Right lobe of liver (tissue), 4 donors: ENCODE data around the gene RAB3GAP1.

Experiments
- CTCF ChIP-seq, 4 donors: fragments of 200-600 bp in 3 of 4; fragments of 450-650 bp in 1 of 4; IDR thresholded peaks; one replicate each; pipeline versions ENCODE4 v1.5.1 to v1.8.0; 2016 to 2022; ENCODE audit warnings: antibody characterized with exemption in 4 of 4, mild to moderate bottlenecking in 2 of 4
- POLR2A ChIP-seq: fragments of 450-650 bp; IDR thresholded peaks from one replicate; pipeline ENCODE4 v1.6.1; 2017; ENCODE audit warnings: antibody characterized with exemption, mild to moderate bottlenecking
- donor health status: DM: no; HTN: no; CAD: no.
- donor health status: DM: no; HTN: no; CAD: no.
- donor health status: DM: no; HTN: yes; CAD: no.

GRCh38 chr2:135203944-135204343 is 151.9 kb downstream of the RAB3GAP1 start:
- no peak for TF ChIP-seq CTCF (IDR thresholded peaks at IDR 0.05)
- TF ChIP-seq POLR2A = no peak
